ENCODE results near the gene TMC8.
"Not testable (repeated sequence)": the region's sequence is repeated elsewhere in the genome, so short reads cannot be mapped to it uniquely, and the experiment has no call there.

The TMC8 gene

DNA sequence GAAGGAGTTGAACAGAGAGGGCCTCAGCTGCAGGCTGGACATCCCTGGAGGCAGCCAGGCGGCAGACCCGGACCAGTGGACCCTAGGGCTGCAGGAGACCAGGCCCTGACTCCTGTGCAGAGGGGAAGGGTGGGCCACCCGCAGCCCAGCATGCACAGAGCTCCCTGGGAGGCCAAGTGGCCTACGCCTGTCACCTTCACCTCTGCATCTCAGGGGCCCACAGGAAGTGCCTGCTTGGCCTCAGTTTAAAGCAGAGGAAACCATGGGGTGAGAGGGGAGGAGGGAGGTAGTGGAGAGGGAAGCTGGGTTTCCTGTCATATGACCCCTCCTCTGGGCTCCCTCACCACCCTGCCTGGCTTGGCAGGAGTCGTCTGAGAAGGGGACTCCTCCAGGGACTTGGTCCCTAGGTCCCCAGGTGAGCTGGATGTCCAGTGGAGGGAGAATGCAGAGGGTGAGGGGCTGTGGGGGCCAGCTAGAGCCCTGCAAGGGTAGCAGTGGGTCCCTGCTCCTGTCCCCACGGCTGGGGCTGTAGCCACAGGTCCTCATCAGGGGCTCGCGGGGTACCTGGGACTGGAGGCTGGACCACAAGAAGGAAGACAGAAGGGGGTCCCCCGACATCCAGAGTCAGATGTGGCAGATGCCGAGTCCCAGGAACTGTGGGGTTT lies at the start of gene TMC8:
TSS of gene TMC8 (plus strand) at position 335 of the 665 bp plus-strand sequence. CDS start 818 bp downstream, outside the sequence.
- H3K4me3 ChIP-seq (replicated peaks in 1 of 2; ENCODE audit: low read depth in 2 of 2, low read length in 2 of 2) = no peak within 1 kb of the TSS
- DNase-seq (ENCODE audit: low read depth in 2 of 2) = no peak
- TF ChIP-seq, protein P1, sequence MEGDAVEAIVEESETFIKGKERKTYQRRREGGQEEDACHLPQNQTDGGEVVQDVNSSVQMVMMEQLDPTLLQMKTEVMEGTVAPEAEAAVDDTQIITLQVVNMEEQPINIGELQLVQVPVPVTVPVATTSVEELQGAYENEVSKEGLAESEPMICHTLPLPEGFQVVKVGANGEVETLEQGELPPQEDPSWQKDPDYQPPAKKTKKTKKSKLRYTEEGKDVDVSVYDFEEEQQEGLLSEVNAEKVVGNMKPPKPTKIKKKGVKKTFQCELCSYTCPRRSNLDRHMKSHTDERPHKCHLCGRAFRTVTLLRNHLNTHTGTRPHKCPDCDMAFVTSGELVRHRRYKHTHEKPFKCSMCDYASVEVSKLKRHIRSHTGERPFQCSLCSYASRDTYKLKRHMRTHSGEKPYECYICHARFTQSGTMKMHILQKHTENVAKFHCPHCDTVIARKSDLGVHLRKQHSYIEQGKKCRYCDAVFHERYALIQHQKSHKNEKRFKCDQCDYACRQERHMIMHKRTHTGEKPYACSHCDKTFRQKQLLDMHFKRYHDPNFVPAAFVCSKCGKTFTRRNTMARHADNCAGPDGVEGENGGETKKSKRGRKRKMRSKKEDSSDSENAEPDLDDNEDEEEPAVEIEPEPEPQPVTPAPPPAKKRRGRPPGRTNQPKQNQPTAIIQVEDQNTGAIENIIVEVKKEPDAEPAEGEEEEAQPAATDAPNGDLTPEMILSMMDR (IDR thresholded peaks at IDR 0.05; ENCODE audit: low read depth, low read length) = no peak

DNA sequence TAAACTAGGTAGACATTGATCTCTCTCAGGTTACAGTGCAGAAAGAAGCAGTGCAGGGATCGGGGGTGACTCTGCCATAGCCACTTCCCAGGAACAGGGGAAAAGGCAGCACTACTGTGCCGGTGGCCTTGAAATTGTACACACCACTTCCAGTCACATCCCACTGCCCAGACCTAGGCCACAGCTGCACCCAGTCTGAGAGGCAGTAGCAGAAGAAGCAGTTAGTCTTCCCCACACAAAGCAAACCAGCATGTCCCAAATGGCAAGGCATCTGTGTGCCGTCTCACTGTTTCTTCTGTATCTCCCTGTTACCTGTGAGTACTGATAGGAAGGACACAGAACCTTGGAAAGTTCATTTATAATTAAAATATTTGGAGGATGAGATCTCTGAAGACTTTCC lies 49.0 kb upstream of the TMC8 start:
- TF ChIP-seq, protein P1 (IDR thresholded peaks at IDR 0.05; ENCODE audit: low read depth, low read length) = no peak
- no peak overlapping the region for H3K4me3 ChIP-seq (replicated peaks in 1 of 2; ENCODE audit: low read depth in 2 of 2, low read length in 2 of 2)
- DNase-seq (ENCODE audit: low read depth in 2 of 2) = no peak

DNA sequence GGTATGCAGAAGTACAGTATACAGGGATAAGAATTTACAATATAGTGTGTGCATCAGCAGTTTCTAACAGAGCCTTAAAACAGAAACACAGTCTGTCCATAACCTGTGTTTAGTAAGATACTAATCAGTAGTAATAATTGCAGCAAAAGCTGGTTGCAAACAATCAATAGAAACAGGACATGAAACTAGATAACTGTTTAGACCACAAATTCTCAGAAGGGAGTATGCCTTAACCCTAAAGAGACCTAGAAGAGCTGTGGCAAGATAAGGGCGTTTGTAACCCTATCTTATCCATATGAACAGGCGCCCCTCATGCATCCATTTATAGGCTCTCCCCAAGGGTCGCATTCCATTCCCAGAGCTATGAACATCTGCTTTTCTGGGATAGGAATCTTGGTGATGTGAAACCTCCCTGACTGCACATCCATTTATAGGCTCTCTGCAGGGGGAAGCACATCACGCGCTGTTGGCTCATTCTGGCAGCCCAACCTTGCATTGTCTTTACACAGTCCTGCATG lies 48.2 kb upstream of the TMC8 start:
- not testable (repeated sequence) for H3K4me3 ChIP-seq (replicated peaks in 1 of 2; ENCODE audit: low read depth in 2 of 2, low read length in 2 of 2); DNase-seq (ENCODE audit: low read depth in 2 of 2)

- TF ChIP-seq, protein P1 (IDR thresholded peaks at IDR 0.05; ENCODE audit: low read depth, low read length) = no peak
- H3K4me3 ChIP-seq (replicated peaks in 1 of 2; ENCODE audit: low read depth in 2 of 2, low read length in 2 of 2) = no peak overlapping the region
- no peak for DNase-seq (ENCODE audit: low read depth in 2 of 2)
These were observed 47.6 kb upstream of the TMC8 start for GRCh38 chr17:78082988-78083387.

- no peak overlapping the region for H3K4me3 ChIP-seq (replicated peaks in 1 of 2; ENCODE audit: low read depth in 2 of 2, low read length in 2 of 2)
- TF ChIP-seq, protein P1 (IDR thresholded peaks at IDR 0.05; ENCODE audit: low read depth, low read length) = no peak
- DNase-seq (ENCODE audit: low read depth in 2 of 2) = no peak
These were observed 43.8 kb upstream of the TMC8 start for GRCh38 chr17:78086740-78087139.

DNA sequence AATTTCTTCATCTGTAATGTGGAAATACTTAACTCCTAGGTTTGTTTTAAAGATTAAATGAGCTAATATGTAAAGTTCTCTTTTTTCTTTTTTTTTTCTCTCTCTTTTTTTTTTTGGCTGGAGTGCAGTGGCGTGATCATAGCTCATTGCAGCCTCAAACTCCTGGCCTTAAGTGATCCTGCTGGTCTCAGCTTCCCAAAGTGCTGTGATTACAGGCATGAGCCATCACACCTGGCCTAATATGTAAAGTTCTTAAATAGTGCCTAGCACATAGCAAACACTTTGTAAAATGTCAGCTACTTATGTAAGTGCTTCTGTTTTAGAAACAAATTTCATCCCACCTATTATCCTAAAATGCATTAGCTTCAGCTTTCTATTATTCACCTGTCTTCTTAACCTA lies 42.0 kb upstream of the TMC8 start:
- TF ChIP-seq, protein P1 (IDR thresholded peaks at IDR 0.05; ENCODE audit: low read depth, low read length) = no peak
- DNase-seq (ENCODE audit: low read depth in 2 of 2) = no peak
- H3K4me3 ChIP-seq (replicated peaks in 1 of 2; ENCODE audit: low read depth in 2 of 2, low read length in 2 of 2) = no peak overlapping the region

DNA sequence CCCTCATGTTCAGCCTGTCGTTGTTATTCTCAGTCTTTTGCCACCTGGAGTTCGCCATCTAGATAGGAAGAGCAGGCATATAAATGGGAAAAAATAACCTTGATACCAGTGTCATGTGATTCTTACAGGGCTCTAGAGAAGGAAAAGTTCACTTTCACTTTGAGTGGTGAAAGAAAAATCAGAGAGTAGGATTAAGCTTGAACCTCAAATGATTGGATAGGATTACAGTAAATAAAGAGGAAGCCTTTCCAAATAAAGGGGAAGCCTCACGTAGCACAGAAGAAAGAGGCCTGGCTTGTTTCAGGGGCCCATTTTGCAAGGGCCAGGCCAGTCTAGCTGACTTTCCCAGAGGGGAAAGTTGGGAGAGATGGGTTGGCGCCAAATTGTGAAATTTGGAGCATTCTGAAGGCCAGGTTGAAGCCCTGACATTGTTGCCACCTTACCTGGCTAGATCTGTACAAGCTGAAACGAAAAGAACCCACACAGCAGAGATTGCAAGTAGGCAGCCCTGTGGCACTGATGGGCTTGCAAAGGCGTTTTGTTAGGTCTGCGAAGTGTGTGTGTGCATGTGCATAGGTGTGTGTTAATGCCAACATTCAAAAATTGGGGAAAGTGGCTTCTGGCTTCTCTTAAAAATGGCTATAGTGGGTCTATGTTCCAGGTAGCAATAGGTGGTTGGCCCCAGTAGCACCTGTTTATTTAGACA lies 40.8 kb upstream of the TMC8 start:
- no peak for DNase-seq (ENCODE audit: low read depth in 2 of 2)
- TF ChIP-seq, protein P1 (IDR thresholded peaks at IDR 0.05; ENCODE audit: low read depth, low read length) = no peak
- H3K4me3 ChIP-seq (replicated peaks in 1 of 2; ENCODE audit: low read depth in 2 of 2, low read length in 2 of 2) = no peak overlapping the region
